ENCODE measurements around the gene PNKD.

- TF ChIP-seq, protein P1, sequence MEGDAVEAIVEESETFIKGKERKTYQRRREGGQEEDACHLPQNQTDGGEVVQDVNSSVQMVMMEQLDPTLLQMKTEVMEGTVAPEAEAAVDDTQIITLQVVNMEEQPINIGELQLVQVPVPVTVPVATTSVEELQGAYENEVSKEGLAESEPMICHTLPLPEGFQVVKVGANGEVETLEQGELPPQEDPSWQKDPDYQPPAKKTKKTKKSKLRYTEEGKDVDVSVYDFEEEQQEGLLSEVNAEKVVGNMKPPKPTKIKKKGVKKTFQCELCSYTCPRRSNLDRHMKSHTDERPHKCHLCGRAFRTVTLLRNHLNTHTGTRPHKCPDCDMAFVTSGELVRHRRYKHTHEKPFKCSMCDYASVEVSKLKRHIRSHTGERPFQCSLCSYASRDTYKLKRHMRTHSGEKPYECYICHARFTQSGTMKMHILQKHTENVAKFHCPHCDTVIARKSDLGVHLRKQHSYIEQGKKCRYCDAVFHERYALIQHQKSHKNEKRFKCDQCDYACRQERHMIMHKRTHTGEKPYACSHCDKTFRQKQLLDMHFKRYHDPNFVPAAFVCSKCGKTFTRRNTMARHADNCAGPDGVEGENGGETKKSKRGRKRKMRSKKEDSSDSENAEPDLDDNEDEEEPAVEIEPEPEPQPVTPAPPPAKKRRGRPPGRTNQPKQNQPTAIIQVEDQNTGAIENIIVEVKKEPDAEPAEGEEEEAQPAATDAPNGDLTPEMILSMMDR (IDR thresholded peaks at IDR 0.05), result no peak
- TF ChIP-seq POLR2A (IDR thresholded peaks at IDR 0.05), result no peak
Measured at GRCh38 chr2:218253232-218253625, 17.1 kb upstream of the PNKD start.
